ENCODE data around the gene EBI3. TPM values are rescaled to one million over a fixed set of nuclear protein-coding genes. Genes with fewer than 3 reads are reported as not detected.

EBI3 gene
- total RNA-seq = 0.79 and 1.2 TPM in 2 replicates

GRCh38 chr19:4229179-4229931 is at the start of gene EBI3:
EBI3 (plus strand) TSS chr19:4229523; CDS start chr19:4229551, 28 bp downstream.

DNA sequence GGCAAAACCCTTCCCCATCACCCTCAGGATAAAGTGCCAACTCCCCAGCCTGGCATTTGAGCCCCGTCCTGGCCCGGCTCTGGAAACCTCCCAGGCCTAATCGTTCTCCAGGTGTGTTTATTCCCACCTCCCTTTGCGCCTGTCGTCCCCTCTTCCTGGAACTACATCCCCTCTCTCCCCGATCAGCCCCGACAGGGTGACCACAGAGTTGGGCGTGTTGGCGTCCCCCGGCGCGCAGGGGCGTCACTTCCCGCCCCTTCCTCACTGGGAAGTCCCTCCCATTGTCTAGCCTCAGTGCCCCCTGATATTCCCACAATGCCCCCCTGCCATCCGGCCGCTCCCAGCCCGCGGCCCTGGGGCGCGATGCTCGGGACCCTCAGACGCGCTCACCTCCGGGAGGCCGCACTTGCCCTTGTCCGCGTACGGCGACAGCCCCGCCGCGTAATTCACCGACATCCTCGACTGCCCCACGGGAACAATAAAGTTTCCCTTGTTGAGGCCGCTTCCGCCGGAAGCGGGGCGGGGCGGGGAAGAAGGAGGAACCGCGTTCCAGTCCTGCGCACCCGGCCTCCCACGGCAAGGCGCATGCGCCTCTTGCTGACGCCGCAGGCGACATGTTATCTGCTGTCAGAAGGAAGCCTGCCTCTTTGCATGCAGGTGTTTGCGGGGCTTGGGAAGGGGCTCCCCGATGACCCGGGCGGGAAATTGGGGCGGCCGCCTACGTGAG is 47.1 kb upstream of the EBI3 start, which contains the start of the genes ANKRD24 and SIRT6:
Gene ANKRD24 (plus strand): TSS at position 606 of the 727 bp plus-strand sequence. CDS start 3,737 bp downstream, outside the sequence.
Gene SIRT6 (minus strand): TSS at position 480 of the 727 bp plus-strand sequence. CDS start 24 bp downstream, at position 456.

DNA sequence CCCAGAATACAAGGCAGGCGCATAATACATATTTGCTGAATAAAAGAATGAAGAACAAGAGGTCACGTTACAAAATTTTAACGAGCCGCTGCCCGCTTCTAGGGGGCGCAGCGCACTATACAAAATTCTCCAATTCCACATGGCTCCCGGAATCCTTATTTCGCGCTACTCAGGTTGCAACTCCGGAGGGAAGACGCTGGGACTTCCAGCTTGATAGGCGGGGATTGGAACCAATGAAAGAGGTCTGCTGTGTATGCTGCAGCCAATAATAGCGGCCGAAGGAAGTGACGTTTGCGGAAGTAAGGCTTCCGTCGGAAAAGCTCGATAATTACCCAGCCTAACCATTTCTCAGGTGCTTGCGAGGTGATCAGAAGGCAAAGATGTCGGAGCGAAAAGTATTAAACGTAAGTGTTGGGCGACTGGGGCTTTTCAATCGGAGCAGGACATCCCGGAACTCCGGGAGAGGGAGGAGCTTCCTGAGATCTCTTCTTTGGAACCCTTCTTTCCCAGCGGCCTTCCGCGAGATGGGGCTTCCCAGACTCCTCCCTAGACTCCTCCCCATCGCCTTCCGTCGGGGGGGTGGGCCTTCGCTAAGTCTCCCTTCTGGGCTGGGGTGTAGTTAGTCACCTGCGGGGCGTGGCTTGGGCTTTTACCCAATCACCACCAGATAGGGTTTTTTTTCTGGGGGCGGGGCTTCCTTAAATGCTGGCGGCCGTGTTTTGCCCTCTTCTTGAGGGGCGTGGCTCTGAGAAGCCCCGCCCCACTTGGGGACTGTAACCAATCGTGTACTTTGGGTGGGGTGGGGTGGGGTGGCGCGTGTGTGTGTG is 17.7 kb downstream of the EBI3 start, which contains the start of gene YJU2:
Gene YJU2 (plus strand): TSS at position 314 of the 827 bp plus-strand sequence. CDS start 67 bp downstream, at position 381.

DNA sequence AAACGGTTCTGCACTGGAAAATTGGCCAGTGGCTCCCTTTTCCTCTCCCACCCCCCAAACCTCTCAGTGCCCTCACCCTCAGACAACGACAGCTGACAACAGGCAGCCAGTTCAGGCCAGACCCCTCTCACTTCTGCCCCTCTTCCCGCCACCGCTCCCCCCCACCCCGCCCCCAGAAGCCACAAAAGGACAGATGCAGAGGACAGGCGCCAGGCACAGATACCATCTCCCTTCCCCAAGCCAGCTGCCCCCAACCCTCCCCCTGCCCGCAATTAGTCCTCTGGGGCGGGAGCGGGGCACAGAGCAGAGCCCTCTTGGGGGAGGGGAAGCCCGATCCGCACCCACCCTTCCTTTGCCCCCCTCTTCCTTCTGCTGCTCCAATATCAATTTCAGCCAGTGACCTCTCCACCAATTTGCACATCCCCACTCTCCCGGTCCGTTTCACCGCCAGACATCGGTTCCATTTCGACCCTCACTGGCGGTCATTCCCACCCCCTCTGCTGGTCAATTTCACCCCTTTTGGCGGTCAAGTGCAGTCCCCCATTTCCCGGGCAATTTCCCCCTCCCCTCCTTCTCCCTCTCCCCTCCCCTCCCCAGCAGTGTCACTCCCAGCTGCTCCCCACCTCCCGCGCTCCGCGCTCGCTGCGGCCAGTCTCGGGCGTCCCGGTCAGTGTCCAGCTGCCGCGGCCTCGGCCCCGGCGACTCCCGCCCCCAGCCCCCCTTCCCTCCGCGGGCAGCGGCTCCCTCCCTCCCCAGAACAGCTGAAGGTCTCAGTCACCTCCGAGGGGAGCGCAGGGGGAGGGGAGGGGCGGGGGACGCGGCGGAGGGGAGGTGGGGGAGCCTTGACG is 49.3 kb downstream of the EBI3 start, which contains the start of gene SHD:
Gene SHD (plus strand): TSS at position 848 of the 848 bp plus-strand sequence. CDS start 798 bp downstream, outside the sequence.

Other genes with a start within 250 kb of the EBI3 start
- gene EEF2, start 244.1 kb upstream of the EBI3 start, total RNA-seq = 2,634 and 3,144 TPM in 2 replicates
- gene PIAS4, start 221.8 kb upstream of the EBI3 start, total RNA-seq = 23.2 and 33.8 TPM in 2 replicates
- gene ZBTB7A, start 162.6 kb upstream of the EBI3 start, total RNA-seq = 22.8 and 46.5 TPM in 2 replicates
- gene MAP2K2, start 105.4 kb upstream of the EBI3 start, total RNA-seq = 157 and 205 TPM in 2 replicates
- gene CREB3L3, start 75.9 kb upstream of the EBI3 start, total RNA-seq = not detected in 2 replicates
- gene SIRT6, start 47.0 kb upstream of the EBI3 start, total RNA-seq = 11.0 and 18.0 TPM in 2 replicates
- 1.1 and 2.0 TPM in 2 replicates for gene ANKRD24, start 46.8 kb upstream of the EBI3 start, total RNA-seq
- gene YJU2, start 17.6 kb downstream of the EBI3 start, total RNA-seq = 18.8 and 22.1 TPM in 2 replicates
- not detected in 2 replicates for gene SHD, start 49.7 kb downstream of the EBI3 start, total RNA-seq
- gene TMIGD2, start 72.9 kb downstream of the EBI3 start, total RNA-seq = not detected in 2 replicates
- gene FSD1, start 75.1 kb downstream of the EBI3 start, total RNA-seq = 1.7 TPM in 1 of 2 replicates, not detected in the other
- 51.0 and 60.1 TPM in 2 replicates for gene STAP2, start 109.3 kb downstream of the EBI3 start, total RNA-seq
- 9.1 and 14.9 TPM in 2 replicates for gene MPND, start 114.0 kb downstream of the EBI3 start, total RNA-seq
- 37.3 and 78.5 TPM in 2 replicates for gene SH3GL1, start 171.0 kb downstream of the EBI3 start, total RNA-seq
- gene CHAF1A, start 173.1 kb downstream of the EBI3 start, total RNA-seq = 4.7 and 13.0 TPM in 2 replicates
- 112 and 115 TPM in 2 replicates for gene UBXN6, start 228.3 kb downstream of the EBI3 start, total RNA-seq
- 48.4 and 57.3 TPM in 2 replicates for gene HDGFL2, start 242.8 kb downstream of the EBI3 start, total RNA-seq